ENCODE measurements around the gene PNPLA1.

Gene PNPLA1

GRCh38 chr6:36308514-36308913, 38.7 kb downstream of the PNPLA1 start:
- H3K27ac ChIP-seq = no peak overlapping the region
- TF ChIP-seq CTCF (conservative IDR thresholded peaks at IDR 0.05) (no peak), ZFX (IDR thresholded peaks at IDR 0.05) (no peak)

- no peak for TF ChIP-seq CTCF (conservative IDR thresholded peaks at IDR 0.05)
- no peak for TF ChIP-seq ZFX (IDR thresholded peaks at IDR 0.05)
- H3K27ac ChIP-seq = no peak overlapping the region
These were observed 39.3 kb downstream of the PNPLA1 start for GRCh38 chr6:36309203-36309602.

DNA sequence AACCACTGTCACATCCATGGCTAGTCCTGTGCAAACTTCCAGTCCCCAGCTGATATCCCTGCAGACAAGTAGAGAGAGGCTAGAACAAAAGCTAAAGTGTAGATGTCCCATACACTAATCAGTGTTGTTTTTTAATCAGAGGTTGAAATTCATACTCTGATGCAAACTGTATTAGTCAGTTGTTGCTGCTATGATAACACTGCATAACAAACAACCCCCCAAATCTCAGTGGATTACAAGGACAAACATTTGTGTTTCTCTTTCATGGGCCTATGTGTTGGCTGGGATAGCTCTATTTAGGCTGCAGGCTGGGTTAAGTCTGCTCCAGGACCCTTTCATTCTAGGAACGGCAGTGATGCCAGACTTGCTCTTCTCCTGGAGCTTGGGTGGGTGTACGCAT, 40.0 kb downstream of the PNPLA1 start:
- no peak overlapping the region for H3K27ac ChIP-seq
- no peak for TF ChIP-seq ZFX (IDR thresholded peaks at IDR 0.05)
- no peak for TF ChIP-seq CTCF (conservative IDR thresholded peaks at IDR 0.05)

DNA sequence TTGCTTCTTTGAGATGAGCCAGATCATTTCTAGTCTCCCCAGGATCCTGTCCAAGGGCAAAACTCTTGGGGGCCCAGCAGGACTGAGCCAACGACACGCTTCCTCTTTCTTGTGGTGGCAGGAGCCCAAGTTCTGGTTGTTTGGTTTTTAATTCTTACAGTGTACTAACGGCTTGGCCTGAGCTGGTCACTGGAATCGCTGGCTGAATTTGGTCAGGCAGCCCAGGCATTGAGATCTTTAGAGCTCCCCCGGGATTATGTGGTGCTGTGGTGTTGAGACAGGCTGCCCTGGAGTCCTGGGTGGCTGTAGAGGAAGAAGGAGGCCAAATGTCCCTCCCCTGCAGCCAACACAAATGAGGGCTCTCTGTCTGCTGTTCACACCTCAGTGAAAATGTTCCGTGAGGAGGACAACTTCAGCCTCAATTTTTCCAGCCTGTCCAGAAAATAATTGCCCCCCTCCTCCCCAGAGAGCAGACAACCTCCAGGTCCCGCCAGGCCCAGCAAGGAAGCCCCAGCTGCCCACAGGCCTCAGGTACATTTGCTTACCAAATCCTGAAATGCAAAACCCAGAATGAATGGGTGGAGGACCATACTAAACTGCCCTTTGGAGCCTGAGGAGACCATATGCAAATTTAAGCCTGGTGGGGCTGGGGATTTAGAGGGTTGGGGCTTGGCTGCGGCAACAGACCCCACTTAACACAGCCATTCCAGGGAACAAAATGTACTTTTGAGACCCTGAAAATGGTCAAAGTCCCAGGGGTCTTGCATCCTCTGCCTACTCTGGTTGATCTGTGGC, 43.2 kb downstream of the PNPLA1 start:
- no peak for TF ChIP-seq ZFX (IDR thresholded peaks at IDR 0.05)
- TF ChIP-seq CTCF (conservative IDR thresholded peaks at IDR 0.05) = no peak
- no peak overlapping the region for H3K27ac ChIP-seq

- TF ChIP-seq CTCF (conservative IDR thresholded peaks at IDR 0.05) (no peak), ZFX (IDR thresholded peaks at IDR 0.05) (no peak)
- H3K27ac ChIP-seq = no peak overlapping the region
These were observed 43.7 kb downstream of the PNPLA1 start for GRCh38 chr6:36313649-36313936.

GRCh38 chr6:36314221-36315014, 44.6 kb downstream of the PNPLA1 start:
- H3K27ac ChIP-seq = no peak overlapping the region
- no peak for TF ChIP-seq ZFX (IDR thresholded peaks at IDR 0.05)
- no peak for TF ChIP-seq CTCF (conservative IDR thresholded peaks at IDR 0.05)

DNA sequence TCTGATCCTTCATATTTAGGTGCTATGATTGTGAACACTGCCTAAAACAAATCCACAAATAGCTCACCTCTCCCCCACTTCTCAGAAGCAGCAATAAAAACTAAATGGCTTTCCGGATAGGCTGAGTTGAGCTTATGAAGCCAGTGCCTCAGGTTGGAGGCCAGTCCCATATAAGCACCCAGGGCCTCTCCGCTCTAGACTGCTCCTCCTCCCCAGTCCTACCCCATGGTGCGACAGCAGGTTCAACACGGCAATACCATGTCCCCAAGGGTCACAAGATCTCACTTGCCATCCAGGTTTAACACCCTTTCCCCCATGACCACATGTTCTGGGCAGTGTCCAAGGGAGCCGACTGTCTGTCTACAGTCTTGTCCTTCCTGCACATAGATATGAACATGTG, 46.1 kb downstream of the PNPLA1 start:
- no peak overlapping the region for H3K27ac ChIP-seq
- TF ChIP-seq CTCF (conservative IDR thresholded peaks at IDR 0.05) (no peak), ZFX (IDR thresholded peaks at IDR 0.05) (no peak)

Measured in C4-2B (cell line).